ENCODE data around the gene ATIC.

The ATIC gene

DNA sequence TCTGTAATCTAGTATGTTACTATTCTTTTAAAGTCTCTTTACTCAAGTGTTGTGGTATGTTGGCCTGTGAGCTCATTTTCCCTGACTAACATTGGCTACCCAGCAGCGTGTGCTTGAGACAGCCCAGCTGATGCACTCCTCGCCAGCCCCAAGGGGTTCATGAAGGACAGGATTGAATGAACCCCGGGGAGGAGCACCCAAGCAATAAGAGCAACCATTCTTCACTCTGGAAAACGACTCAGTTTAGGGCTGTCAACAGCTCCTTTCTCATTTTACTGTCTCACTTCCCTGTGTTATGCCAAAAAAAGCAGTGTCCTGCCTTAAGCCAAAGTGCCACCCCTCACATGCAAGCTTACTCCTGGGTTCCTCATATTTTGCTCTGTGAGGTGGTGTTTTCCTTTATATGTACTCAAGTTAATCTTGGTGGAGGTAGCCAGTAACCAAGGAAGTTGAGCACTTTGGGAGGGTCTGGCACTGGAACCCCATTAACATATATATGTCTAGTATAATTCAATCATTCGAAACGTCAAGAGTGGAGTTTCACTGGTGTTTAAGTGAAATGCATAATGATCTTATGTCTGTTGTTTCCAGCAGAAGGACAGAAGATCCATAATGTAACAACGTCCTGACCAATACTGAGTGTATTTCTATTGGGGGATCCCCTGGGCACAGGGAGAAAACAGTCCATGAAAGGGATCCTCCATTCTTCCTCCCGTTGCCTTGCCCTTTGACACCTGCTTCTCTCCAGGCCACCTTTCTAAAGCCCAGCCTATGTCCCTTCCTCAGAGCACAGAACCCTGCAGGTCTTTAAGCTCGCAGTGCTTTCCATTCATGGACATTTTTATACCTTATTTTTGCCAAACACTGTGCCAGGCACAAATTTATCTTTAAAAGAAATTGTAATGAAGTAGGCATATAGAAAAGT is 43.2 kb downstream of the ATIC start:
- no peak for DNase-seq (ENCODE audit: low read depth)
- TF ChIP-seq, protein P1, sequence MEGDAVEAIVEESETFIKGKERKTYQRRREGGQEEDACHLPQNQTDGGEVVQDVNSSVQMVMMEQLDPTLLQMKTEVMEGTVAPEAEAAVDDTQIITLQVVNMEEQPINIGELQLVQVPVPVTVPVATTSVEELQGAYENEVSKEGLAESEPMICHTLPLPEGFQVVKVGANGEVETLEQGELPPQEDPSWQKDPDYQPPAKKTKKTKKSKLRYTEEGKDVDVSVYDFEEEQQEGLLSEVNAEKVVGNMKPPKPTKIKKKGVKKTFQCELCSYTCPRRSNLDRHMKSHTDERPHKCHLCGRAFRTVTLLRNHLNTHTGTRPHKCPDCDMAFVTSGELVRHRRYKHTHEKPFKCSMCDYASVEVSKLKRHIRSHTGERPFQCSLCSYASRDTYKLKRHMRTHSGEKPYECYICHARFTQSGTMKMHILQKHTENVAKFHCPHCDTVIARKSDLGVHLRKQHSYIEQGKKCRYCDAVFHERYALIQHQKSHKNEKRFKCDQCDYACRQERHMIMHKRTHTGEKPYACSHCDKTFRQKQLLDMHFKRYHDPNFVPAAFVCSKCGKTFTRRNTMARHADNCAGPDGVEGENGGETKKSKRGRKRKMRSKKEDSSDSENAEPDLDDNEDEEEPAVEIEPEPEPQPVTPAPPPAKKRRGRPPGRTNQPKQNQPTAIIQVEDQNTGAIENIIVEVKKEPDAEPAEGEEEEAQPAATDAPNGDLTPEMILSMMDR (conservative IDR thresholded peaks at IDR 0.05; ENCODE audit: low read depth, low read length) = no peak
- H3K4me3 ChIP-seq (ENCODE audit: low read length) = no peak overlapping the region

DNA sequence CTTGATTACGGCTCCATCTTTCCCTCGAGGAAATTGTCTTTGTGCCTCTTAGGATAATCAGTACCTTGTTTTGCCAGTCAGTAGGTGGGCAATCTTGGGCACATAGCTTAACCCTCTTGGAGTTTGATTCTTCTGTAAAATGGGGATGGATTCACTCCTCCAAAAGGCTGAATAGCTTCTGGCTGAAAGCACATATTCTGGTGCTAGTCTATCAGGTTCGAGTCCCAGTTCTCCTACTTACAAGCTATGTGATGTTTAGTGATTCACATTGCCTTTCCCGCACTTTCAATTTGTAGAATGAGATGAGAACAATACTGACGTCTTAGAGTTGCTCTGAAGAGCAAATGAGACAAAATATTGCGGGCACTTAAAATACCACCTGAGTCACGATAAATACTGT is 43.9 kb downstream of the ATIC start:
- no peak for DNase-seq (ENCODE audit: low read depth)
- H3K4me3 ChIP-seq (ENCODE audit: low read length) = no peak overlapping the region
- TF ChIP-seq, protein P1 (conservative IDR thresholded peaks at IDR 0.05; ENCODE audit: low read depth, low read length) = no peak

DNA sequence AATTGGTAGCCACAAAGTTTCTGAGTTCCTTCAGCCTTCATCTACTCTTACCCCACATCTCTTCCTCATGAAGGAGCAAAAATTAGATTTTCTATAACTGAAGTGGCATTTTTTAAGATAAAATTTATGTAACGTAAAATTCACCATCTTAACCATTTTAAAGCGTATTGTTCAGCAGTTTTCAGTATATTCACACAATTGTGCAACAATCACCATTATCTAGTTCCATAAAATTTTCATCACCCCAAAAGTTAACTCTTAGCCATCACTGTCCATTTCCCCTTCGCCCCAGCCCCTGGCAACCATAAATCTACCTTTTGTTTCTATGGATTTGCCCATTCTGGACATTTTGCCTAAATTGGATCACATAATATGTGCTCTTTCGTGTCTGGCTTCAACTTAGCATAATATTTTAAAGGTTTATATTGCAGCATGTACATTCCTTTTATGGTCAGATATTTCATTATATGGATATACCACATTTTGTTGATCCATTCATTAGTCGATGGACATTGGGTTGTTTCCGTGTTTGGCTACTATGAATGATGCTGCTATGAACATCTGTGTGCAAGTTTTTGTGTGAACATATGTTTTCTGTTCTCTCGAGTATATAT is 44.6 kb downstream of the ATIC start:
- TF ChIP-seq, protein P1 (conservative IDR thresholded peaks at IDR 0.05; ENCODE audit: low read depth, low read length) = no peak
- DNase-seq (ENCODE audit: low read depth) = no peak

DNA sequence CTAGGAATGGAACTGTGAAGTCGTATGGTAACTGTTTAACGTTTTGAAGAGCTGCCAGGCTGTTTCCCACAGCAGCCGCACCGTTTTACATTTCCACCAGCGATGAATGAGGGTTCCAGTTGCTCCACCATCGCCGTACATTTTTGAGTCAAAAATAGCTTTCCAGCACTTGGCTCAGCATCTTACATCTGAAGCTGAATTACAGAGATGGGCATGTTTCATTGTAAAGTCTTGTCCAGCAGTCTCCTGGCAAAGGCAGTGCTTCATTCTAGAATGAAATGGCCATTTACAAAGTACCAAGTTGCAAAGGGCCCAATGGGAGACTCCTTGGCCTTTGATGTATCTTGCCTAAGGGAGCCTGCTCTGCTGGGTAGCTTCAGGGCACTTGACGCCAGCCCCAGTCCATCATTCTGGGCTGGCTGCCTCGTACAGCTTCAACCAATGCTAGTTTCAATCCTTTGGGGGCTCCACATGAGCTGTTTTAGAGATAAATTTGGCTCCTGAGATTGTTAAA is 45.1 kb downstream of the ATIC start:
- no peak for DNase-seq (ENCODE audit: low read depth)
- TF ChIP-seq, protein P1 (conservative IDR thresholded peaks at IDR 0.05; ENCODE audit: low read depth, low read length) = no peak
- H3K4me3 ChIP-seq (ENCODE audit: low read length) = no peak overlapping the region

More for the DNA sequence above, 44.6 kb downstream of the ATIC start:
- no peak overlapping the region for H3K4me3 ChIP-seq (ENCODE audit: low read length)

DNA sequence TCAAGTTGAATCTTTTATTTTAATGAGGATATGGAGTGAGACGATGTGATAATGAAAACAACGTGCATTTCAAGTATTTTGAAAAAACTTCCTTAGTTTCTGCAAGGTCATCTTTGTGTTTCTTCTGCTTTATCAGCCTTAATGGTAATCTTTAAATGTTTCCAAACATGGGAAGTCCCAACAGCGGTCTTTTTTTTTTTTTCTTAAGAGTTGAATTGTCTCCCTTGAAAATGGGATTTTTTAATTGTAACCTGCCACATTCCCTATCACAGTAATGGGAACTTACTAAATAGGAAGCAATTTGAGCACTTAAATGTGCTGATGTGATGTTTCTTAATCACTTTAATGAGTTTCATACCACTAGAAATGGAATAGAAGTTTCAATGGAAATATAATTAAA is 45.8 kb downstream of the ATIC start:
- no peak for DNase-seq (ENCODE audit: low read depth)
- TF ChIP-seq, protein P1 (conservative IDR thresholded peaks at IDR 0.05; ENCODE audit: low read depth, low read length) = no peak
- H3K4me3 ChIP-seq (ENCODE audit: low read length) = no peak overlapping the region

DNA sequence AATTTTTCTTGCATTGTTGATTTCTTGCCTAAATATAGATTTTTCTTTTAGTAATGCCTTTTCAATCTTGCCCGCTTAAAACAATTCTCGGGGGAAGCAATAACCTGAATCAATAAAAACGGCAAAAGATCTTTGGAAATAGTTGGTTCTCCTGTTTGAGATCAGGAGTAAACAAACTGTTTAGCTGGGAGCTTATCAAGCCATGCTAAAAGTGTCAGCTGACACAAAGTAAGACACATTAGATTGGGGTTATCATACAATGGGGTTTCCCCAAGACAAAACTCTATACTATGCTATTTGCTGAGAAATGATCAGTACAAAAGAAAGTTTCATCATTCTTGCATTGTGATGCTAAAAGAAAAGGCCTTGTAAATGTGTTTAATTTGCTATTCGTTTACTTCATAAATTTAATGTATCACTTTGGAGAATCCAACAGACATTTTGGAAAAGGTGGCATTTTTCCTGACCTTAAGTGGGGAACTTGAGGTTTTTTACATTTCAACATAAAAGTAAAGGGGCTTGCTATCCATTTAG is 46.5 kb downstream of the ATIC start:
- no peak overlapping the region for H3K4me3 ChIP-seq (ENCODE audit: low read length)
- TF ChIP-seq, protein P1 (conservative IDR thresholded peaks at IDR 0.05; ENCODE audit: low read depth, low read length) = no peak
- no peak for DNase-seq (ENCODE audit: low read depth)
